ENCODE measurements around the gene TGFA.

Gene TGFA

GRCh38 chr2:70553584-70554337, at the start of gene TGFA:
Gene TGFA, minus strand, starts transcription at chr2:70553826. Its CDS starts 59 bp downstream, at chr2:70553767.
- peak; percentile 42 to 57 (median 51) for DNase-seq (ENCODE audit: low read depth in 3 of 3)

- DNase-seq (ENCODE audit: low read depth in 3 of 3), result no peak
Measured at GRCh38 chr2:70603066-70603465, 49.4 kb upstream of the TGFA start.

DNA sequence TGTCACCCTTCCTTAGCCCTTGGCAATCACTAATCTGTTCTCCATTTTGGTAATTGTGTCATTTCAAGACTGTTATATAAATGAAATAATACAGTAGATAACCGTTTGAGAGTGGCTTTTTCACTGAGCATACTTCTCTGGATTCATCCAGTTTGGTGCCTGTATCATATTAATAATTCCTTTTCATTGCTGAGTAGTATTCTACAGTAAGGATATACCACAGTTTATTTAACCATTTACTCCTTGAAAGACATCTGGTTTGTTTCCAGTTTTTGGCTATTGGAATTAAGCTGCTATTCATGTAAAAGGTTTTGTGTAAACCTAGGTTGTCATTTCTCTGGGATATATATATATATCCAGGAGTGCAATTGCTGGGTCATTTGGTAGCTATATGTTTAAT, 44.6 kb upstream of the TGFA start:
- no peak for DNase-seq (ENCODE audit: low read depth in 3 of 3)

GRCh38 chr2:70596739-70597138, 43.1 kb upstream of the TGFA start:
- DNase-seq (ENCODE audit: low read depth in 3 of 3), result no peak

- no peak for DNase-seq (ENCODE audit: low read depth in 3 of 3)
Measured at GRCh38 chr2:70596293-70596692, 42.7 kb upstream of the TGFA start.

DNA sequence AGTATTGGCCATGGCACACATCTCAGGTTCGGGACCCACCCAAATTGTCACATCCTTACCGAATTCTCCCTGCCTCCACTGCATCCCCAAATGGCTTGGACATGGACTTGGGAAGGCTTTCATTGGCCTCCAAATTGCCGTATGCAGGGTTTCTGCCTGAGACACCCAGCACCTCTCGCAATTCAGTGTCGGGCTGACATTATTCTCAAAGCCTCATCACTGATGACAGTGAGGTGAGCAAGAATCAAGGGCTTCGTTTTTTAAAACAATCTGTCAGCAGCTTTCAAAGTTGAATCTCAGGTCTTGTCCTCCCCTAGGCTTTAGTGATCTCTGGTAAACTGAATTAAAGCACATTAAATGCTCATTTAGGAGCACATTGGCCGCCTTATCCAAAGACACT, 29.5 kb upstream of the TGFA start:
- no peak for DNase-seq (ENCODE audit: low read depth in 3 of 3)

DNA sequence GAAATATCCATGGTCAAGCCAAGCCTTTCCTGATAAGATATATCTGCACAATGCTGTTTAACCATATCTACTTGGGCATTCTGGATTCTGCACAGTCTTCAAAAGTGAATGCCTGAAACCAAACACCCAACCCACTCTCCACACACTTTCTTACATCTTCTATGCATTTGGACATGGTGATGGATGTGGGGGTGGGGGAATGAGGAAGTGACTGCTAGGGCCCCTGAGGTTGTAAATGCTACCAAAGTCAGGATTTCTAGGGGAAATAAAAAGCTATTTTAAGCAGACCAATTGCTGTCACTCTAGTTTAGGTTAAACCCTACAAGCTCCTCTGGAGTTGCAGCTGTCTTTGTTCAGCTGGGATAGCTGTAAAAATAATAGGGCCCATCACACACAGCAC, 26.7 kb upstream of the TGFA start:
- DNase-seq (ENCODE audit: low read depth in 3 of 3), result no peak

DNA sequence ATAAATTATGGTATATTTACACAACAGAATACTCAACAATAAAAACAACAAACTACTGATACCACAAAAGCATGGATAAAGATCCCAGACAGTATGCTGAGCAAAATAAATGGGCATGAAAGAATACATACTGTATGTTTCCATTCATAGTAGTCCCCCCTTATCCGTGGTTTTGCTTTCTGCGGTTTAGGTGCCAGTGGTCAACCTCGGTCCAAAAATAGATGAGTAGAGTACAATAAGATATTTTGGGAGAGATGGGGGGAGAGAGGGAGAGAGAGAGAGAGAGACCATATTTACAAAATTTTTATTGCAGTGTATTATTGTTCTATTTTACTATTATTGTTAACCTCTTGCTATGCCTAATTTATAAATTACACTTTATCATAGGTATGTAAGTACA, 21.0 kb upstream of the TGFA start:
- no peak for DNase-seq (ENCODE audit: low read depth in 3 of 3)

GRCh38 chr2:70574109-70574508, 20.5 kb upstream of the TGFA start:
- no peak for DNase-seq (ENCODE audit: low read depth in 3 of 3)

- DNase-seq (ENCODE audit: low read depth in 3 of 3), result no peak
Measured at GRCh38 chr2:70570041-70570661, 16.5 kb upstream of the TGFA start.

DNA sequence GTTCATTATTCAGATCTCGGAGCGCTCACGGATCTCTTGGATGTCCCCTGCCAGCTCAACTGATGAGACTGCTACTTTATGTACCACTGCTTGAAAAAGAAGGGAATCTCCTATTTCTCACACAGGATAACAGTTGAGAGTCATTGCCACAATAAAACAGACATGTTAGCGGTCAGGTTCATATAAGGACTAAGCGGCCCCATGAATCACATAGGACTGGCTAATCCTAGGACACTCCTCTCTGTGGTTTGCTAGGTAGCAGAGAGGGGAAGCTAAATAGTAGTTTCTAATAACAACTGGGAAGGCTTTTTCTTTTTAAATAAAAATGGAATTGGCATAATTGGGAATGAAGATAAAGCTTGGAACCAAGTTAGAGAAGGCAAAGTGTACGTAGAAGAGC, 15.9 kb upstream of the TGFA start:
- DNase-seq (ENCODE audit: low read depth in 3 of 3), result no peak

- DNase-seq (ENCODE audit: low read depth in 3 of 3), result no peak
Measured at GRCh38 chr2:70566906-70567305, 13.3 kb upstream of the TGFA start.

GRCh38 chr2:70566464-70566863, 12.8 kb upstream of the TGFA start:
- DNase-seq (ENCODE audit: low read depth in 3 of 3), result no peak

- no peak for DNase-seq (ENCODE audit: low read depth in 3 of 3)
Measured at GRCh38 chr2:70565039-70565731, 11.6 kb upstream of the TGFA start.

GRCh38 chr2:70561893-70562292, 8.3 kb upstream of the TGFA start:
- DNase-seq (ENCODE audit: low read depth in 3 of 3), result no peak

DNA sequence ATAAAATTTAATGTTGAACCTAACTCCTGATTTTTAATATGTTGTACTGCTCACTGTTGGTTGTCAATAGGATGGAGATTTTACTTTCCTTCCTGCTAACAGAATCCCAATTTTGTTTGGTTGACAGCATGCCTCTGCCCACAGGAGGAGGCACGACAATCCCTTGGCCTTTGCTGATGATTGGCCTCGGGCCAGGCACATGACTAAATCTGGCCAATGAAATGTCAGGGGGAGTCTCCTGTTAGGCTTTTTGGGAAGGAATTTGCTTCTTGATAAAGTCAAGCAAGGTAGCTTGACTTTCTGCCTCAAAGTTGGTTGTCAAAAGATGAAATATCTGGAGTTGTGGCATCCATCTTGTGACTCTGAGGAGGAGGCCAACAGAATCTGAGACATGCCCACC, 6.8 kb upstream of the TGFA start:
- no peak for DNase-seq (ENCODE audit: low read depth in 3 of 3)

DNA sequence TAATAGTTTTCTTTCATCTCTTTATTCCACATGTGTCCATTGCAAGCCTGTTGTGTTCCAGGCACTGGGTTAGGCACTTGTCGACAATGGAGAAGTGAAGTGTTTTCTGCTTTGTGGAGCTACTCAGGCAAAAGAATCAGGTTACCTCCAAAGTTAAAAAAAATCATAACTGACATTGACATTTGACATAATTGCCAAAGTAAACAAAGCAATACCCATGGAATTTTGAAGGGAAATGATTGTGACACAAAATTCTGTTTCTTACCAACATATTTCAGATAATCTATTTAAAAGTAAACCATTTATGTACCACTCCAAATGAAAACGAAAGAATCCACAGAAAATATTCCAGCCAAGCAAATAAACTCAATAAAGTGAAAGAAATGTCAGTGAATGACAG, 6.4 kb upstream of the TGFA start:
- no peak for DNase-seq (ENCODE audit: low read depth in 3 of 3)

GRCh38 chr2:70558195-70558808, 4.7 kb upstream of the TGFA start:
- no peak for DNase-seq (ENCODE audit: low read depth in 3 of 3)

GRCh38 chr2:70557171-70557838, 3.7 kb upstream of the TGFA start:
- no peak for DNase-seq (ENCODE audit: low read depth in 3 of 3)

DNA sequence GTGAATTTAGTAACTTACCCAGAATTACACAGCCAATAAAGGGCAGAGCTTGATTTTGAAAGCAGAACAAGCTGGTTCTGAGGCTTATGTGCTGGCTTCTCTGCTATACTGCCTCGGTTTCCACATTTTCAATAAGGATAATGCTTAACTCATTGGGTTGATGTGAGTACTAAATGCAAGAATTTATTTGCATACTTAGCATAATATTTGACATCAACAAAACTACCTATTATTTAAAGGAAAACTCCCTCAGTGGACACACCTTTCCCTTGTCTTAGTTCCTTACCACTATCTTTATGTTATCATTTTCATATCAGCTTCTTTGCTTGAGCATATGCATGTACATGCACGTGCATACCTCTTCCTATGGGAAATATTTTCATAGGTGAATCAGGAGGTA, 3.0 kb upstream of the TGFA start:
- DNase-seq (ENCODE audit: low read depth in 3 of 3), result no peak

GRCh38 chr2:70554338-70554892, 789 bp upstream of the TGFA start:
- DNase-seq (ENCODE audit: low read depth in 3 of 3), result no peak

GRCh38 chr2:70553334-70553583, 367 bp downstream of the TGFA start:
- DNase-seq (ENCODE audit: low read depth in 3 of 3), result peak in 1 of 3 donors; percentile 18

Data from stimulated activated CD4-positive, alpha-beta T cell treated with anti-CD3 and anti-CD28 coated beads, TNF-alpha, amount 100 ng/mL, for 48 hours (primary cell).